NCI-H146 treated with DMSO at 0.1 percent for 48 hours (cell line): ENCODE data around the gene F10.
"Not testable (repeated sequence)": the region's sequence is repeated elsewhere in the genome, so short reads cannot be mapped to it uniquely, and the experiment has no call there.

ENCODE experiments used
- DNase-seq: peaks from one replicate; lab custom pipeline; 2025; ENCODE audit not compliant: unreplicated experiment; lab: John Stamatoyannopoulos, UW

F10 gene

GRCh38 chr13:113098162-113098732 is 24.4 kb upstream of the F10 start:
- no peak for DNase-seq

- DNase-seq, result no peak
Measured at GRCh38 chr13:113099142-113099541, 23.5 kb upstream of the F10 start.

GRCh38 chr13:113102302-113102701 is 20.3 kb upstream of the F10 start:
- not testable (repeated sequence) for DNase-seq

- no peak for DNase-seq
Measured at GRCh38 chr13:113102727-113103126, 19.9 kb upstream of the F10 start.

GRCh38 chr13:113103646-113104045 is 19.0 kb upstream of the F10 start:
- no peak for DNase-seq

GRCh38 chr13:113105032-113105920 is 17.3 kb upstream of the F10 start, which contains the start of gene F7:
Gene F7, plus strand, starts transcription at chr13:113105791. Its CDS starts 51 bp downstream, at chr13:113105842.
- DNase-seq, result peak; percentile 56

- DNase-seq, result no peak
Measured at GRCh38 chr13:113105921-113106452, 16.6 kb upstream of the F10 start.

GRCh38 chr13:113106711-113107351 is 15.8 kb upstream of the F10 start:
- no peak for DNase-seq

GRCh38 chr13:113108521-113108920 is 14.1 kb upstream of the F10 start:
- not testable (repeated sequence) for DNase-seq

- DNase-seq, result no peak
Measured at GRCh38 chr13:113109151-113110047, 13.2 kb upstream of the F10 start.

- DNase-seq, result no peak
Measured at GRCh38 chr13:113110048-113110851, 12.3 kb upstream of the F10 start.

GRCh38 chr13:113110852-113111315 is 11.7 kb upstream of the F10 start:
- no peak for DNase-seq

GRCh38 chr13:113111821-113112220 is 10.8 kb upstream of the F10 start:
- not testable (repeated sequence) for DNase-seq

- not testable (repeated sequence) for DNase-seq
Measured at GRCh38 chr13:113112475-113112874, 10.1 kb upstream of the F10 start.

GRCh38 chr13:113112893-113113845 is 9.4 kb upstream of the F10 start:
- DNase-seq, result no peak

GRCh38 chr13:113113846-113114271 is 8.7 kb upstream of the F10 start:
- DNase-seq, result no peak

GRCh38 chr13:113114511-113115362 is 7.9 kb upstream of the F10 start:
- no peak for DNase-seq
